ENCODE results near the gene PDCD2L.

DNA sequence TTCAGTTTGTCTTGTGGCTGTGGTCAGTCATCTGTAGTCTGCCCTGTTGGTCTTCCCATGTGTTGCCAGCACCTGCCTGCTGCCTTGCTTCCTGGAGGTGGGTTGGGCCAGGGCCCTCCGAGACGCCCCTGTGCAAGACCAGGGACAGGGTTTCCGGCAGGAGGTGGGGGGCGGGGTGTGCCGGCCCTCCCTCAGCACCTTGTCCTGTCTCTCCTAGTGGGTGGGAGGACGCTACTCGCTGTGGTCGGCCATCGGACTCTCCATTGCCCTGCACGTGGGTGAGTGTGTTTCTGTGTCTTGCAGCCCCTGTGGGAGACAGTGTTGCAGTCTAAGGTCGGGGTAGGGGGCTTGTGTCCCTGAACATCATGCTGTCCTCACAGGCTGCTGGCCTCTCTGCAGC, 11.2 kb upstream of the PDCD2L start:
- TF ChIP-seq POLR2AphosphoS5 (IDR thresholded peaks at IDR 0.05) (no peak), CTCF (IDR thresholded peaks at IDR 0.05 in 8 of 11, conservative IDR thresholded peaks at IDR 0.05 in 3 of 11) (no peak), POLR2A (IDR thresholded peaks at IDR 0.05) (no peak)

All from spleen (tissue), 7 donors.